Calu3 (cell line): ENCODE measurements around the gene PSMB5. TPM values are rescaled to one million over a fixed set of nuclear protein-coding genes. Genes with fewer than 3 reads are reported as not detected.
A peak's percentile ranks its signal among the peaks of the same experiment; 100 is the strongest.

ENCODE experiments used
- BruUV-seq: library from RNA; stranded (reverse); fragments of 400-500 nt; replicated peaks from 2 replicates; lab custom pipeline; 2021; lab: Mats Ljungman, UMichigan
- CTCF ChIA-PET: fragments of 300-600 bp; sonication (Branson Sonifier 250); formaldehyde crosslinking; loops from one replicate; lab custom pipeline; 2022; ENCODE audit warnings: antibody characterized with exemption; lab: Charles Lee
- DNase-seq: peaks from one replicate; pipeline ENCODE4 v3.0.0; 2022
- H3K27ac Mint-ChIP-seq: one replicate; pipeline ENCODE4 v1.8.0; 2022; ENCODE audit warnings: mixed read lengths; ENCODE audit not compliant: unreplicated experiment
- H3K27me3 Mint-ChIP-seq: one replicate; pipeline ENCODE4 v1.8.0; 2022; ENCODE audit warnings: mixed read lengths; ENCODE audit not compliant: unreplicated experiment
- H3K36me3 Mint-ChIP-seq: one replicate; pipeline ENCODE4 v1.8.0; 2022; ENCODE audit warnings: mild to moderate bottlenecking, moderate library complexity, mixed read lengths; ENCODE audit not compliant: insufficient read depth, unreplicated experiment
- H3K4me1 Mint-ChIP-seq: one replicate; pipeline ENCODE4 v1.8.0; 2022; ENCODE audit warnings: mild to moderate bottlenecking, low read depth, mixed read lengths; ENCODE audit not compliant: unreplicated experiment
- H3K4me3 Mint-ChIP-seq: one replicate; pipeline ENCODE4 v1.8.0; 2022; ENCODE audit warnings: mild to moderate bottlenecking, low read depth, moderate library complexity, mixed read lengths; ENCODE audit not compliant: unreplicated experiment
- H3K9me3 Mint-ChIP-seq: one replicate; pipeline ENCODE4 v1.8.0; 2022; ENCODE audit warnings: low read depth, mixed read lengths; ENCODE audit not compliant: unreplicated experiment
- intact Hi-C: fragments of 100-400 bp; cut with micrococcal nuclease; formaldehyde crosslinking; loops from one replicate; pipeline ENCODE4 v1.10.0; 2022; ENCODE audit not compliant: unreplicated experiment
- total RNA-seq: library from RNA; stranded (reverse); gene quantifications from 2 replicates; pipeline ENCODE4 v1.2.3, GENCODE V29; 2022
- TF ChIP-seq, protein P1 (sequence below): fragments of 200-600 bp; IDR thresholded peaks from one replicate; pipeline ENCODE4 v1.8.0; 2022; ENCODE audit warnings: antibody characterized with exemption; ENCODE audit not compliant: unreplicated experiment

Gene PSMB5
- total RNA-seq, 1 experiment from 2014 or later: 121 TPM

DNA sequence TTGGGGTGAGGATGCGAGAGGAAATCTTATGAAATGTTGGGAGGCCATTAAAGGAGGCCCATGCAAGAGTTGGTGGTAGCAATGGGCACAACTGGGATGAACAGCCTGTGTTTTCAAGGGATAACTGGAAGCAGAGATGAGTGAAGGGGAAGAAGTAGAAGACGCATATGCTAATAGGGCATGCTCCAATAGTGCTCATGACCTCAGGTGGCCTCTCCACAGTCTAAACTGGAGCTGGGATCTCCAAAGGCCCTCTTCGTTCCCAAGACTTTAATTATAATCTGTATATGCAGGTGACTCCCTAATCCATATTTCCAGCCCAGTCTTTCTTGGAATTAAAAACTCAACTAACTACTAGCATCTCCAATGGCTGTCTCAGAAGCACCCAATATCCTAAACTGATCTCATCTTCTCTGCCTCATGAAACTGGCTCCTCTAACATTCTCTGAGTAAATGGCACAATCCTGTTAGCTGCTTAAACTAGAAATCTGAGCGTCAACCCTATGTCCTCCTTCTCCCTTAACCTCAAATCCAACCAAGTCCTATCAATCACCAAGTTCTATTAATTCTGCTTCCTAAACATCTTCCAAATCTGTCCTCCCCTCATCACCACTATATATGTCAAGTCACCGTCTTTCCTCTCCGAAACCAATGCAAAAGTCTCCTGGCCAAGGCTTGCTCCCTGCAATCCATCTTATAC, 49.6 kb downstream of the PSMB5 start:
- TF ChIP-seq, protein P1, sequence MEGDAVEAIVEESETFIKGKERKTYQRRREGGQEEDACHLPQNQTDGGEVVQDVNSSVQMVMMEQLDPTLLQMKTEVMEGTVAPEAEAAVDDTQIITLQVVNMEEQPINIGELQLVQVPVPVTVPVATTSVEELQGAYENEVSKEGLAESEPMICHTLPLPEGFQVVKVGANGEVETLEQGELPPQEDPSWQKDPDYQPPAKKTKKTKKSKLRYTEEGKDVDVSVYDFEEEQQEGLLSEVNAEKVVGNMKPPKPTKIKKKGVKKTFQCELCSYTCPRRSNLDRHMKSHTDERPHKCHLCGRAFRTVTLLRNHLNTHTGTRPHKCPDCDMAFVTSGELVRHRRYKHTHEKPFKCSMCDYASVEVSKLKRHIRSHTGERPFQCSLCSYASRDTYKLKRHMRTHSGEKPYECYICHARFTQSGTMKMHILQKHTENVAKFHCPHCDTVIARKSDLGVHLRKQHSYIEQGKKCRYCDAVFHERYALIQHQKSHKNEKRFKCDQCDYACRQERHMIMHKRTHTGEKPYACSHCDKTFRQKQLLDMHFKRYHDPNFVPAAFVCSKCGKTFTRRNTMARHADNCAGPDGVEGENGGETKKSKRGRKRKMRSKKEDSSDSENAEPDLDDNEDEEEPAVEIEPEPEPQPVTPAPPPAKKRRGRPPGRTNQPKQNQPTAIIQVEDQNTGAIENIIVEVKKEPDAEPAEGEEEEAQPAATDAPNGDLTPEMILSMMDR: no peak
- BruUV-seq: no TSS peak
- Mint-ChIP-seq H3K27me3 (no peaks in the 10 kb centered on the region), H3K4me3 (no peak overlapping the region), H3K27ac (no peak overlapping the region), H3K9me3 (no peaks in the 10 kb centered on the region), H3K36me3 (peaks cover 18% of the 10 kb centered on the region), H3K4me1 (peaks cover 2% of the 10 kb centered on the region)
- no peak for DNase-seq
- intact Hi-C loops: loop anchor here (5.0 kb wide), 1 partner anchor 428 kb away; no protein-coding TSS in a partner anchor
- CTCF ChIA-PET: no interaction called here

DNA sequence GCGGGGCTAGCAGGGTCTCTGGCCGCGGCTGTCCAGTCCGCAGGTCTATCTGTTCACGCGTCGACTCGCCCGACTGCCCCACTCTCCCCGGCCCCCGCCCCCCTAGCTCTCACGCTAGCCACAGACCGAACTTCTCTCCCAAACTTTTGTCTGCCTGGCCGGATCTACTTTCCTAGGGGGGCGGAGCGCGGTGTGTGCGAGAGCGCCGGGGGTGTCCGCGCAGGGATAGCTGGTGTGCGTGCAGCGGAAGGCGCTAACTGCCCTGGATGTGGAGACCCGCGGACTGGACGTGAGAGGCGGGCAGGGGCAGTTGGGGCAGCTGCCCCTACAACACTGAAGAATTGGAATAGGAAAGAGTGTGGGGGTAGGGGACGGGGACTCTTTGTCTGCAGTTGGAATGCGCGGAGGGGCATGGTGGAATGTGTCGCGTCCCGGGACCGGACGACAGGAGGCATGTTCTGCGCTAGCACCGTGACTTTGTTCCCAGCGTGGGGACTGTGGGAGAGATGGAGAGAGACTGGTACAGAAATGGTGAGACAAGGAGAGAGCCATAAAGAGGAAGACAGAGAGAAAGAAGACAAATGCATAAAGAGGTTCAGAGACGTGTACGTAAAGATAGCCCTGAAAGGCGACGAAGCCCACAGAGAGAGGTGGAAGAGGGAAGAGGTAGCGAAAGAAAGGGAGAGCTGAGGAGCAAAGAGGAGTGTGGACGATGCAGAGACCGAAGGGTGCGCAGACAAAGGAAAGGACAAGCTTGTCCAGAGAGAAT, 52.0 kb downstream of the PSMB5 start, which contains the start of gene AJUBA:
AJUBA (minus strand) TSS at position 75 of the 769 bp plus-strand sequence. CDS start 285 bp downstream, outside the sequence.
- intact Hi-C loops: loop anchor here (1.0 to 5.0 kb wide), 3 partner anchors 9 to 425 kb away; no protein-coding TSS in a partner anchor
- DNase-seq: peak; percentile 90
- no peak within 1 kb of the TSS for H3K27ac Mint-ChIP-seq

DNA sequence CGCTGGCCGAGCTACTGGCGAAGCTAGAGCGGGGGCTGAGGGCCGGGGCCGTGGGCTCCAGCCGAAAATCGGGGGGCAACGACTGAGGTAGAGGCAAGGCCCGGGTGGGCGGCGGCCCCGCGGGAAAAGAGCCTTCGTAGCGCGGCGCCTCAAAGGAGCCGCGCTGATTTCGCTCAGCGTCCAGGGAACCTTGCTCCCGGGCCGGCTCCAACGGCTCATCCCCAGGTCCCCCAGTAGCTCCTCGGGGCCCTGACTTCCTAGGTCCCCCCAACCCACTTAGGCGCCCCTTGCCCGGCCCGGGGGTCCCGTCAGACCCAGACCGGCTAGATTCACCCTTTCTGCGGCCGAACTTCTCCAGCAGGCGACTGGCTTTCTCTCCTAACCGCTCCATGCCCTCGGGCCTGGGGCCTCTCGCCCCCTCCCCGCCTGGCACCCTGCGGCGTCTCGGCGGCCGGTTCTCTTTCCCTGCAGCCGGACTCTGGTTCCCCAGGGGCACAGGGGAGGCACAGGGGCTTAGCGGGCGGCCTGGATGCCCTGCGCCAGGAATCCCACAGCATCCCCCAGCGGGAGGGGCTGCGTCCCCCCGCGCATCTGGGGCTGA, 52.7 kb downstream of the PSMB5 start:
- TF ChIP-seq, protein P1: no peak
- H3K27me3 Mint-ChIP-seq: no peaks in the 10 kb centered on the region
- BruUV-seq: no TSS peak
- CTCF ChIA-PET: interaction anchor here (0.8 to 2.6 kb wide), 7 partner anchors 8 to 87 kb away, joined by 3 to 10 read pairs (median 7); partner anchors contain the start of genes CDH24 and PRMT5
- no peak for DNase-seq
- peaks cover 35% of the 10 kb centered on the region for H3K36me3 Mint-ChIP-seq
- no peak overlapping the region for H3K4me3 Mint-ChIP-seq
- no peak overlapping the region for H3K27ac Mint-ChIP-seq
- H3K9me3 Mint-ChIP-seq: no peaks in the 10 kb centered on the region
- intact Hi-C loops: loop anchor here (2.0 to 5.0 kb wide), 2 partner anchors 51 to 425 kb away; no protein-coding TSS in a partner anchor
- peaks cover 33% of the 10 kb centered on the region for H3K4me1 Mint-ChIP-seq

More for the DNA sequence above, 52.0 kb downstream of the PSMB5 start, which contains the start of gene AJUBA:
- H3K4me3 Mint-ChIP-seq: no peak within 1 kb of the TSS
- TF ChIP-seq, protein P1: no peak
- H3K36me3 Mint-ChIP-seq: peaks cover 29% of the 10 kb centered on the region
- CTCF ChIA-PET: interaction anchor here (0.6 to 2.6 kb wide), 9 partner anchors 9 to 160 kb away, joined by 3 to 10 read pairs (median 5); partner anchors contain the start of genes CDH24, HAUS4 and PRMT5
- no TSS peak for BruUV-seq
- no peaks in the 10 kb centered on the region for H3K27me3 Mint-ChIP-seq
- H3K4me1 Mint-ChIP-seq: peaks cover 27% of the 10 kb centered on the region
- H3K9me3 Mint-ChIP-seq: no peaks in the 10 kb centered on the region
